Measurements from ENCODE around the gene ABLIM1. TPM values are rescaled to one million over a fixed set of nuclear protein-coding genes. Genes with fewer than 3 reads are reported as not detected.

ABLIM1 gene
- total and polyA plus RNA-seq, 2 experiments from 2014 or later = 21.9 to 45.1 TPM

- no peak for TF ChIP-seq ETS1 (IDR thresholded peaks at IDR 0.05)
Measured at GRCh38 chr10:114669648-114670047, 11.6 kb upstream of the ABLIM1 start (continued).

- Histone ChIP-seq H4K20me1 (replicated peaks; ENCODE audit: insufficient read depth) (no peaks in the 10 kb centered on the region), H3F3A (replicated peaks; ENCODE audit: low read depth) (no peaks in the 10 kb centered on the region), H2AFZ (no peak overlapping the region), H3K27me3 (ENCODE audit: insufficient read depth) (no peaks in the 10 kb centered on the region), H3K4me3 (no peak overlapping the region), H3K9me2 (ENCODE audit: insufficient read depth) (no peaks in the 10 kb centered on the region), H3K36me3 (ENCODE audit: insufficient read depth) (no peaks in the 10 kb centered on the region), H3K79me2 (replicated peaks; ENCODE audit: insufficient read depth) (no peaks in the 10 kb centered on the region), H3K4me2 (no peak overlapping the region), H3K4me1 (ENCODE audit: insufficient read depth) (peaks cover 8% of the 10 kb centered on the region), H3K27ac (ENCODE audit: low read depth) (no peak overlapping the region)
- ATAC-seq (no peak), DNase-seq (ENCODE audit: low spot score) (no peak)
- H3K27ac Mint-ChIP-seq = no peak overlapping the region
- H3K4me3 Mint-ChIP-seq = no peak overlapping the region
- H3K27me3 Mint-ChIP-seq (ENCODE audit: insufficient read depth, low read depth, poor library complexity) = peaks cover 3% of the 10 kb centered on the region
- H3K9me3 Mint-ChIP-seq = peaks cover 7% of the 10 kb centered on the region; the same call in 2 of the 3 replicates
- peaks cover 7% of the 10 kb centered on the region for H3K4me1 Mint-ChIP-seq
- no peaks in the 10 kb centered on the region for H3K36me3 Mint-ChIP-seq (ENCODE audit: low read depth)
- TF ChIP-seq ZNF462 (CRISPR knock-in tag; IDR thresholded peaks at IDR 0.05) (no peak), ZNF331 (CRISPR knock-in tag; IDR thresholded peaks at IDR 0.05; ENCODE audit: low read depth) (no peak), STAT1 (IDR thresholded peaks at IDR 0.05; ENCODE audit: unreplicated experiment) (no peak), CTCF (conservative IDR thresholded peaks at IDR 0.05; ENCODE audit: low read depth in 2 of 2) (no peak), JUNB (IDR thresholded peaks at IDR 0.05; ENCODE audit: unreplicated experiment) (no peak), REST (IDR thresholded peaks at IDR 0.05; ENCODE audit: unreplicated experiment) (no peak), POLR2AphosphoS5 (IDR thresholded peaks at IDR 0.05; ENCODE audit: low read depth) (no peak), NANOG (IDR thresholded peaks at IDR 0.05; ENCODE audit: borderline replicate concordance) (no peak), EZH2phosphoT487 (IDR thresholded peaks at IDR 0.05; ENCODE audit: unreplicated experiment) (no peak), ZNF114 (CRISPR knock-in tag; IDR thresholded peaks at IDR 0.05) (no peak), EZH2 (IDR thresholded peaks at IDR 0.05; ENCODE audit: low read depth, unreplicated experiment) (no peak), CREB1 (CRISPR knock-in tag; IDR thresholded peaks at IDR 0.05; ENCODE audit: low read depth) (no peak)
Measured at GRCh38 chr10:114668375-114669080, 10.5 kb upstream of the ABLIM1 start.
